GM18505 (cell line): ENCODE data around the gene SUN3.

Source experiments
- ATAC-seq: cut with Tn5 transposase; IDR thresholded peaks from one replicate; pipeline ENCODE4 v1.9.1; 2021; ENCODE audit not compliant: unreplicated experiment
- POLR2A ChIP-seq: IDR thresholded peaks from 4 replicates; pipeline ENCODE4 v1.6.1; 2011; ENCODE audit warnings: borderline replicate concordance; ENCODE audit not compliant: insufficient read depth, insufficient read length; ENCODE audit errors: extremely low read depth

Gene SUN3, protein sequence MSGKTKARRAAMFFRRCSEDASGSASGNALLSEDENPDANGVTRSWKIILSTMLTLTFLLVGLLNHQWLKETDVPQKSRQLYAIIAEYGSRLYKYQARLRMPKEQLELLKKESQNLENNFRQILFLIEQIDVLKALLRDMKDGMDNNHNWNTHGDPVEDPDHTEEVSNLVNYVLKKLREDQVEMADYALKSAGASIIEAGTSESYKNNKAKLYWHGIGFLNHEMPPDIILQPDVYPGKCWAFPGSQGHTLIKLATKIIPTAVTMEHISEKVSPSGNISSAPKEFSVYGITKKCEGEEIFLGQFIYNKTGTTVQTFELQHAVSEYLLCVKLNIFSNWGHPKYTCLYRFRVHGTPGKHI

DNA sequence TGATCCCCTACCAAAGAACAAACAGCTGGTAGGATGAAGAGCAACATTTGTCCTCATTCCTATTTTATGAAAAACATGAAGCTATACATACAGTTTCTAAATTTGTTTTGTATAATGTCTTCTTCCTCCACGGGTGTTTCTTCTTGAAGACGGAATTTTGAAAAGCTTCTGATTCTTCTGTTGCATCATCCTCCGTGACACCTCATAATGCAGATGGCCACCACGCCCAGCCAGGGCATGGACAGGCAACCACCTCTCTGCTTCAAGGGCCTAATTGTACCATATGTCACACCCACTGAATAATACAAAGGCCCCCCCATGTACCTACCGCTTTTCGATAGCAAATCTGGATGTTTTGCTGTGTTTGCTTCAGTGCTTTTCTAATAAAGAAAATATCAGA is at the start of gene SUN3:
Gene SUN3 (minus strand): TSS at position 170 of the 400 bp plus-strand sequence. CDS start 169 bp downstream, at position 1.
- TF ChIP-seq POLR2A = no peak

DNA sequence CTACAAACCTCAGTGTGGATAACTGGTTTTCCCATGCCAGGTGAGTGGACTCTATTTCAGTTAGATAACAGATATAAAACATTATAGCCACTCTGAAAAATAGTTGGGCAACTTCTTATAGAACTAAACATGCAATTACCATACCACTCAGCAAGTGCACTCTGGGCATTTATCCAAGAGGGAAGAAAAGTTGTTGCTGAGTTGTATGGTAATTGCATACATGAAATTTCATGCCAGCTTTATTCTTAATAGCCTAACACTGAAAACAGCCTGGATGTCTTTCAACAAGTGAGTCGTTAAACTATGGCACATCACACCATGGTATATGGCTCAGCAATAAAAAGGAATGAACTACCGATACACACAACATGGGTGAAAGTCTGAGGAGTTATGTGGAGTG is 49.6 kb upstream of the SUN3 start:
- no peak for TF ChIP-seq POLR2A
- no peak for ATAC-seq

More for the DNA sequence above, at the start of gene SUN3:
- ATAC-seq = no peak

DNA sequence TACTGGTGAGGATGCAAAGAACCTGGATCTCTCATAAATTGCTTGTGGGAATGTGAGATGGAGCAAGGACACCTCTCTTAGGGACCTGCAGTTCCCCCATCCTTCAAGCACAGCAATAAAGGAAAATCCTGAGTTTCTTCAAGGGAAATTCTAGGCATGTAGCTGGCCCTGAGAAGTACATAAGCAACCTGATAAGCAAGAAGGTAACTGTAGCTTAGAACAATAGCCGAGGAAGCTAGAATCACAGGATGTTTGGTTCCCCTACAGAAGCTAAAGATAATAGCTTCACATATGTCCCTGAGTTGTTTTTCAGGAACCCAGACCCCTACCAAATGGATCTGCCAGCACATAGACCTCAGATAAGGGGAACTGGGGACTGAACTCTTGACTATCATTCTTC is 48.5 kb upstream of the SUN3 start:
- ATAC-seq = no peak
- TF ChIP-seq POLR2A = no peak

DNA sequence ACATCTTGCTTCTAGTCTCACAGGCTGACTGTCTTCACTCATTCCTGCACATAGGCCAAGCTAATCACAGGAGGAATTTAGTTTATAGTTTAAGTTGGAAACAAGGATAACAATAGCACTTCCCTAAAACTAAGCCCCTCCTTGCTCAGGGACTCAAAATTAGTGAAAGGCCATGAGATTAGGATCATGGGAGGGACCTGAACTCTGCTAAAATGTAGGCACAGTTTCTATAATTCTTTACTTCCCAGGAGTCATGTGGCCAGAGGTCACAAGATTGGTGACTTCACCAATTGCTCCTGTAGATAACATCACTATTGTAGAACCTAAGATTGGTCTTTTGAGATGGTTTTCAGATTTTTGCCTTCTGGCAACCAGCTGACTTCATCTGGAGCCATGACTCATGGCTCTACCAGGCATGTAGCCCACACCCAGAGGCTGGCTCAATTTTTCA is 45.3 kb upstream of the SUN3 start:
- no peak for TF ChIP-seq POLR2A

DNA sequence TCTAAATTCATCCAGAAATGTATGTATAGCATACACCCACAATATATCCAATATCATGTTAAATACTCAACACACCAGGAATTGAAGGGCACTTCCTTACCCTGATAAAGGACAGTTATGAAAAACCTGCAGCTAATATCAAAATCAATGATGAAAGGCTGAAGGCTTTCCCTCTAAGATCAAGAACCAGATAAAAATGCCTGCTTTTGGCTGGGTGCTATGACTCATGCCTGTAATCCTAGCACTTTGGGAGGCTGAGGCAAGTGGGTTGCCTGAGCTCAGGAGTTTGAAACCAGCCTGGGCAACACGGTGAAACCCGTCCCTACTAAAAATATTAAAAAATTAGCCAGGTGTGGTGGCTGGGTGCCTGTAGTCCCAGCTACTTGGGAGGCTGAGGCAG is 38.6 kb upstream of the SUN3 start:
- no peak for TF ChIP-seq POLR2A
- no peak for ATAC-seq

More for the DNA sequence above, 45.3 kb upstream of the SUN3 start:
- no peak for ATAC-seq

DNA sequence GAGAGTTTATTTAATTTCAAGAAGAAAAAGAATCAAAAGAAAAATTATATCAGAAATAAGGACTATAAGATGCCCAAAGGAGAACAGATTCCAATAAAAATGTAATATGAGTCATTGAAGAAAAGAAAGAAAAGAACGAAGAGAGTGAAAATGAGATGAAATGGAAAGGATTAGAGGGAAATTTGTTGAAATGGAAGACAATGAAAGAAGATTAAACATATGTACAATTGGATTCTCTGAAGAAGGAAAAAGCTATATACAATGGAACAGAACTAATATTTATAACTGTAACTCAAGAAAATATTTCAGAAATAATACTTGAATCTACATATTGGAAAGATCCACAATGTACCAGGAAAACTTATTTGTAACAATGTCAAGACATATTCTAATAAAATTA is 35.1 kb upstream of the SUN3 start:
- TF ChIP-seq POLR2A = no peak
- ATAC-seq = no peak

DNA sequence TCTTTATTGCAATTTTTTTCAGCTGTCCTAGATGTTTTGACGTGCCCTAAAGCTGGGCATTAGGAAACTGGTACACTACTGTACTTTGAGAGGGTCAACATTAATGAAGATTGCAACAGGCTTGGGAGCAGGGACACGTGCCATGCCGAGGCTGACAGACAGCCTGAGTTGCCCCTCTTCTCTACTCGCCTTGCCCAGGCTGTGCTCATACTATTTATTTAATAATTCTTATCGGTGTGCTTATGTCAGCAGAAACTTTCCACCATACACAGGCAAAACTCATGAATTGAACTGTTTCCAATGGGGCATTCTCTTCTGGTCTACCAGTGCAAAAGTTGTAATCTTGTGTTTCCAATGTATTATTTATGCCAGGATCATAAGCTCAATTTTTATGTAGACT is 30.8 kb upstream of the SUN3 start:
- TF ChIP-seq POLR2A = no peak
- no peak for ATAC-seq

DNA sequence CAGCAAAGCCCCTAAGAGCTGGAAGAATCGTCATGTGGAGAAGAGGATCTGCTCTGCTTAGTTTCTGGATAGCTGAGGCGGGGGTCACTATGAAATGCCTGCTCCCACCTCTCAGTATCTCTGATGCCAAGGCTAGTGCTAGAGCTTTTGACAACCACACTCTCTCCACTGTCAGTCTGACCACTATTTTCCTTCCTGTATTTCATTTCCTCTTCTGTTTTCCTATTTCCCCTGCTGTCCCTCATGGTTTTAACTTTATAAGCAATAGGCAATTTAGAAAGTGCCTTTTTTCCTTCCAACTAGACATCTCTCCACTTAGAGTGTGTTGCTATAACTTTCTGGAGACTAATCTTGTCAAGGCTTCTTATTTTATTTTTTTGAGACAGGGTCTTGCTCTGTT is 30.1 kb upstream of the SUN3 start:
- no peak for ATAC-seq

DNA sequence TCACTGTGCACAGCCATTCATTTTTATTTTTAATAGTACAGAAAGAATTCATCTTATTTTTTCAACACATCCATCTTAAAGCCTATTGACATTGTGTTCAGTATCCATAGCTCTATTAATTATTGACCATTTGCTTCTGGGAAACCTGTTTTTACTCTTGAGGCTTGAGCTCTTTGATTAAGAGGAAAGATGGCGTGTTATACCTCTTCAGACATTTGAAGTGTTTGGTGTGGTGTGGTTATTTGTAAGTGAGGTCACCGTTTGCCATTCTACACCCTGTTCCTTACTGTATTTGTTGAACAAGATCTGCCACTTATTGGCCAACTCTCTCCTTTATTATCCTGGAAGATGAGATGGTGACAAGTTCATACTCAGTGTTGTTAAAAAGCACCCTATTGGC is 24.8 kb upstream of the SUN3 start:
- ATAC-seq = no peak
- no peak for TF ChIP-seq POLR2A

More for the DNA sequence above, 30.1 kb upstream of the SUN3 start:
- TF ChIP-seq POLR2A = no peak

DNA sequence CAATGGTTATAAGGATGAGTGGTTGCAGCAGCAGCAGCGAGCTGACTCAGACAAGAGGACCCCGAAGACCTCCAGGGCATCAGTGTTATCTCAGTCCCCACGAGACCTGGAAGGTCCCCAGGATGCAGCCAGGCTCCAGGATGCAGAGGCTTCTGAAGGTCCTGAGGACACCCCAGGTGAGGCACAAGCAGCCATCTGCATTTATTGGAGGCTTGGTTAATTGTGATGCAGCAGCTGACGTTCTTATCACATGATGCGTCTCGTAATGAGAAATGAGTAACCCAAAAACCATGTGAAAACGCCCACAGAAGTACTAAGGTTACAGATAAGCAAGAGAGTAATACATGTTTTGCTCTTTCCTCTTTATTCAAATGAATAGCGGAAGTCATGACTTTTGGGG is 23.8 kb upstream of the SUN3 start:
- ATAC-seq = no peak
- no peak for TF ChIP-seq POLR2A

DNA sequence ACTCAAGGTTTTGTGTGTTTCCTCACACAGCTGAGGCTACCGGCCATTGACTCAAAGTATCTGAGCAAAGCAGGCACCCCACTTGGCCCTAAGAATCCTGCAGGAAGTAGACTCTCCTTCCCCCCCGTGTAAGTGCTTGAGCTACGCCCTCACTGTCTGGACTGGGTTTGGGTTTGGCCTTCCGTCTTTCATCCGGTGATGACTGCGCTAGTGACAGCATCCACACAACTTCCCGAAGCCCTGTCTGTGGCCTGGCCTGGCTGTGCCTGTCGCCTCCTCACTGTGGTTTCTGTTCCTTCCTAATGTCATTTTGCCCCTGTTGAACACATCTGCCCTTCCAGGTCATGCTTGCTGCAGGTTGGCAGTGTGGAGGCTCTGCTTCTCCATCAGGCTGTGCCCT is 20.9 kb upstream of the SUN3 start:
- no peak for TF ChIP-seq POLR2A
- no peak for ATAC-seq

DNA sequence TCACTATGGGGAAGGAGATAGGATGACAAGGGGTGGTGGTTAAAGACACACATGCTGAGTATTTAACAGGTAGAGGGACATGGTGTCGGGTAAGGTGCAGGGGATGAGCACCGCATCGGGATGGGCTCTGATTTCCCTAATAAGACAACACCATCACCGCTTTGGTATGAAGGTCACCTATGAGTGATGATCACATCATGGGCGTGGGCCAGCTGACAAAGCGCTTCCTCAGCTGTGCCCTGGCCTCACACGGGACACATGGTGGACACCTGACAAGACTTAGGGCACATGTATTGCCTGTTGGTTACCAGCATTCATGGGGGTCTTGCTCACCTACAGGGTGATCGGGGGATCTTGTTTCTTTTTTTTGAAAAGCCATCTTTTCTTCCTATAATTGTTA is 19.2 kb upstream of the SUN3 start:
- ATAC-seq = no peak
- no peak for TF ChIP-seq POLR2A

DNA sequence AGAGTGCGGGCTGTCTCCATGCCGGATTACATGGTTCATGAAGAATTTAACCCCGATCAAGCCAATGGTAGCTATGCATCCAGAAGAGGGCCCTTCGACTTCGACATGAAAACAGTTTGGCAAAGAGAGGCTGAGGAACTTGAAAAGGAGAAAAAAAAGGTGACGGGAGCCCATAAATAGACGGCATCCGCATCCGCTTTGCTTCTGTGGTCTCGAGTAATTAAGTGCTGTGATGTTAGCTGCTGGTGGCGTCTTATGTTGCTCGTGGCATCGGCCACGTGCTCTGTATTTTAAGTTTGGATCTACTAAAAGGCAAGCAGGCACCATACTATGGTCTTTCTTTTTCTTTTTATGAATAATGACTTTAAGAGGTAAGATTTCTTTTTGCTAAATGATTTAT is 17.6 kb upstream of the SUN3 start:
- no peak for ATAC-seq
- no peak for TF ChIP-seq POLR2A

DNA sequence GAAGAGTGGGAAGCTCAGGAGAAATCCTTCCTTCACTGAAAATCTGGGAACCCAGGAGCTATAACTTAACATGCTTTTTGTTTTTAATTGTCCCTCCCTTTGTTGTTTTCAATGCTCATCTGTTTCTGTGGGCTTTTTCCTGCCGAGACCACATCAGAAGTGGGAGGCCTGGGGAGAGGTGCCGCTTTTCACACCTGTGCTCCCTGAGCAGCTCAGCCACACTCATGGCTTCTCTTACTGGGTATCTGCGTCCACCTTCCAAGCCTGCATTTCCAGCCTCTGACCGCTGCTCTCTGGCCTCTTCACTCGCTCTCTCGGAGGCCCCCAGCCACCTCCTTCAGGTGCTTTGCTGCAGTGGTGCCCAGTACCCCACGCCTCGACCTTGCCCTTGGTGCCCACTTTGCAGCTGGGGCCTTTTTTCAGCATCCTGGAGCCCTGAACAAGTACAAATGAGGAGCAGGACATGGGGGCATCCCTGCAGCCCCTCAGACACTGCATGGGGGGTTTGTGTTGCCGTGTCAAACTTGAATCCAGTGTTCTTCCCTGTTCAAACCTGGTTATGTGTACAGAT is 16.4 kb upstream of the SUN3 start:
- no peak for TF ChIP-seq POLR2A
- no peak for ATAC-seq
